HG03342 (cell line): ENCODE measurements around the gene TPRX1.

Experiments
- ATAC-seq: cut with Tn5 transposase; IDR thresholded peaks from one replicate; pipeline ENCODE4 v1.9.1; 2021; ENCODE audit warnings: mild to moderate bottlenecking, moderate library complexity; ENCODE audit not compliant: unreplicated experiment

Gene TPRX1

GRCh38 chr19:47752440-47753211 is 51.7 kb downstream of the TPRX1 start:
- ATAC-seq = no peak
